Lower leg skin (tissue), 4 donors: ENCODE measurements around the gene ZNF821. TPM values are rescaled to one million over a fixed set of nuclear protein-coding genes. Genes with fewer than 3 reads are reported as not detected.

Experiments used
- DNase-seq, 2 donors: peaks; one replicate each; pipeline ENCODE4 v3.0.0-alpha.2; 2019; ENCODE audit warnings: low spot score in 2 of 2
- H3K4me3 ChIP-seq: fragments of 200-600 bp; sonication (generic); 2 replicates; pipeline ENCODE4 v1.5.1; 2017; ENCODE audit warnings: mild to moderate bottlenecking, low read depth; ENCODE audit not compliant: poor library complexity, severe bottlenecking
- CTCF ChIP-seq, 3 donors: fragments of 450-650 bp; IDR thresholded peaks; one replicate each; pipeline ENCODE4 v1.5.1; 2016; ENCODE audit warnings: antibody characterized with exemption in 3 of 3, mild to moderate bottlenecking in 3 of 3, moderate library complexity in 2 of 3
- POLR2A ChIP-seq, 2 donors: fragments of 450-650 bp; IDR thresholded peaks; one replicate each; pipeline ENCODE4 v1.6.1; 2016 to 2017; ENCODE audit warnings: antibody characterized with exemption in 2 of 2, mild to moderate bottlenecking in 1 of 2, moderate library complexity in 1 of 2
- WGBS, 2 donors: methylation state at CpG; one replicate each; pipeline ENCODE4 v1.1.5; 2018; 5-methylcytosine and 5-hydroxymethylcytosine counted together
- intact Hi-C: fragments of 100-400 bp; cut with DNase I; formaldehyde crosslinking; loops from one replicate; pipeline ENCODE4 v1.15.0; 2023; ENCODE audit warnings: low total_unique reads
- total RNA-seq, 4 donors: library from RNA; depleted of rRNA; stranded (reverse); fragments of >200 nt; gene quantifications; one replicate each; pipeline ENCODE4 v1.1.0, GENCODE V29; 2016

Gene ZNF821
- total RNA-seq, result 10 to 100 TPM; 13.6 to 21.0 (median 17.2) TPM

- WGBS, 2 donors, result 1 to 2% methylated on average over 29 to 50 of the region's 85 CpGs
- TF ChIP-seq CTCF (IDR thresholded peaks at IDR 0.05) (no peak), POLR2A (IDR thresholded peaks at IDR 0.05) (no peak)
- peak; percentile 52 to 94 for DNase-seq
- intact Hi-C loops, result loop anchor here (10.0 kb wide), 1 partner anchor 79 kb away; the partner anchor contains the start of gene AP1G1
- H3K4me3 ChIP-seq, result peak within 1 kb of the TSS; percentile 98
Measured at GRCh38 chr16:71883849-71884638, at the start of gene ZNF821. TSS of gene ZNF821 (minus strand) at chr16:71884182. CDS start at chr16:71879946, 4,236 bp downstream.

GRCh38 chr16:71933017-71933416 is 49.0 kb upstream of the ZNF821 start:
- TF ChIP-seq POLR2A (IDR thresholded peaks at IDR 0.05) (no peak), CTCF (IDR thresholded peaks at IDR 0.05) (no peak)
- 55 to 70% methylated on average over 1 of the region's 1 CpG for WGBS, 2 donors
- intact Hi-C loops, result no loop called here

GRCh38 chr16:71931599-71931998 is 47.6 kb upstream of the ZNF821 start:
- no peak overlapping the region for H3K4me3 ChIP-seq
- TF ChIP-seq POLR2A (IDR thresholded peaks at IDR 0.05) (no peak), CTCF (IDR thresholded peaks at IDR 0.05) (no peak)
- DNase-seq, result peak in 1 of 2 donors; percentile 9
- intact Hi-C loops, result no loop called here
- WGBS, 2 donors, result 83 to 86% methylated on average over 6 of the region's 6 CpGs

More at GRCh38 chr16:71933017-71933416, 49.0 kb upstream of the ZNF821 start:
- no peak overlapping the region for H3K4me3 ChIP-seq
- DNase-seq, result peak in 1 of 2 donors; percentile 15

- DNase-seq, result no peak
- 85 to 88% methylated on average over 2 of the region's 2 CpGs for WGBS, 2 donors
- intact Hi-C loops, result no loop called here
- no peak for TF ChIP-seq CTCF (IDR thresholded peaks at IDR 0.05)
- TF ChIP-seq POLR2A (IDR thresholded peaks at IDR 0.05), result no peak
- no peak overlapping the region for H3K4me3 ChIP-seq
Measured at GRCh38 chr16:71931001-71931400, 47.0 kb upstream of the ZNF821 start.

- no peak overlapping the region for H3K4me3 ChIP-seq
- DNase-seq, result no peak
- 86 to 89% methylated on average over 5 of the region's 5 CpGs for WGBS, 2 donors
- intact Hi-C loops, result no loop called here
- TF ChIP-seq CTCF (IDR thresholded peaks at IDR 0.05) (no peak), POLR2A (IDR thresholded peaks at IDR 0.05) (no peak)
Measured at GRCh38 chr16:71930013-71930563, 46.1 kb upstream of the ZNF821 start.
